MCF 10A (cell line): ENCODE data around the gene SCYGR8. TPM values are rescaled to one million over a fixed set of nuclear protein-coding genes. Genes with fewer than 3 reads are reported as not detected.

Experiments
- BruUV-seq: library from RNA; stranded (reverse); fragments of 400-500 nt; replicated peaks from 2 replicates; lab custom pipeline; 2021; lab: Mats Ljungman, UMichigan
- CTCF ChIA-PET: fragments of 300-600 bp; sonication (Branson Sonifier 250); formaldehyde crosslinking; extraction: SDS; loops from one replicate; lab custom pipeline; 2021; ENCODE audit warnings: antibody characterized with exemption, inconsistent platforms; lab: Yijun Ruan, JAX
- POLR2A ChIA-PET: fragments of 300-600, 350-650 bp; sonication (Branson Sonifier 250); formaldehyde crosslinking; extraction: SDS; loops from one replicate; lab custom pipeline; 2020; ENCODE audit warnings: antibody characterized with exemption, inconsistent platforms; lab: Yijun Ruan, JAX
- DNase-seq: peaks from one replicate; pipeline ENCODE4 v3.0.0-alpha.2; 2018; ENCODE audit not compliant: unreplicated experiment
- H3K27ac Mint-ChIP-seq: one replicate; pipeline ENCODE4 v1.8.0; 2022; ENCODE audit warnings: mild to moderate bottlenecking, low read depth, mixed read lengths; ENCODE audit not compliant: unreplicated experiment
- H3K27me3 Mint-ChIP-seq: one replicate; pipeline ENCODE4 v1.8.0; 2022; ENCODE audit warnings: mixed read lengths; ENCODE audit not compliant: insufficient read depth, unreplicated experiment
- H3K36me3 Mint-ChIP-seq: one replicate; pipeline ENCODE4 v1.8.0; 2022; ENCODE audit warnings: mild to moderate bottlenecking, moderate library complexity, mixed read lengths; ENCODE audit not compliant: insufficient read depth, unreplicated experiment
- H3K4me1 Mint-ChIP-seq: one replicate; pipeline ENCODE4 v1.8.0; 2022; ENCODE audit warnings: mixed read lengths; ENCODE audit not compliant: insufficient read depth, unreplicated experiment
- H3K4me3 Mint-ChIP-seq: one replicate; pipeline ENCODE4 v1.8.0; 2022; ENCODE audit warnings: mild to moderate bottlenecking, moderate library complexity, mixed read lengths; ENCODE audit not compliant: unreplicated experiment
- H3K9me3 Mint-ChIP-seq: one replicate; pipeline ENCODE4 v1.8.0; 2022; ENCODE audit warnings: mixed read lengths; ENCODE audit not compliant: unreplicated experiment
- CTCF ChIP-seq: fragments of 200-600 bp; IDR thresholded peaks from one replicate; pipeline ENCODE4 v1.8.0; 2022; ENCODE audit warnings: antibody characterized with exemption, mild to moderate bottlenecking; ENCODE audit not compliant: unreplicated experiment
- intact Hi-C: fragments of 100-400 bp; cut with micrococcal nuclease; formaldehyde crosslinking; loops from 2 replicates; pipeline ENCODE4 v1.14.1; 2022
- total RNA-seq: library from RNA; stranded (reverse); gene quantifications from 2 replicates; pipeline ENCODE4 v1.2.3, GENCODE V29; 2022

Gene SCYGR8
- total RNA-seq, 1 experiment from 2014 or later: not detected

GRCh38 chr2:227761740-227762476 lies 16.2 kb downstream of the SCYGR8 start:
- no peak overlapping the region for H3K4me3 Mint-ChIP-seq
- intact Hi-C loops: loop anchor here (10.0 kb wide), 1 partner anchor 437 kb away; the partner anchor contains the start of gene MFF
- H3K9me3 Mint-ChIP-seq: no peaks in the 10 kb centered on the region
- peaks cover 12% of the 10 kb centered on the region for H3K4me1 Mint-ChIP-seq
- no peaks in the 10 kb centered on the region for H3K36me3 Mint-ChIP-seq
- ChIA-PET CTCF (interaction anchor here (0.6 to 3.9 kb wide), 3 partner anchors 9 to 356 kb away, joined by 4 to 29 read pairs (median 10); no protein-coding TSS in a partner anchor), POLR2A (interaction anchor here (0.8 kb wide), 1 partner anchor 8 kb away, joined by 3 read pairs; no protein-coding TSS in a partner anchor)
- no peak for TF ChIP-seq CTCF
- H3K27me3 Mint-ChIP-seq: no peaks in the 10 kb centered on the region
- BruUV-seq: no TSS peak
- no peak for DNase-seq
- no peak overlapping the region for H3K27ac Mint-ChIP-seq

GRCh38 chr2:227765788-227766372 lies 20.2 kb downstream of the SCYGR8 start:
- no peaks in the 10 kb centered on the region for H3K9me3 Mint-ChIP-seq
- H3K4me3 Mint-ChIP-seq: no peak overlapping the region
- peaks cover 5% of the 10 kb centered on the region for H3K4me1 Mint-ChIP-seq
- ChIA-PET CTCF (interaction anchor here (0.5 to 4.6 kb wide), 60 partner anchors 9 to 632 kb away, joined by 3 to 143 read pairs (median 4); partner anchors contain the start of gene SCYGR5), POLR2A (interaction anchor here (0.7 to 2.0 kb wide), 6 partner anchors 61 to 360 kb away, joined by 3 to 18 read pairs (median 3); no protein-coding TSS in a partner anchor)
- no peaks in the 10 kb centered on the region for H3K36me3 Mint-ChIP-seq
- DNase-seq: no peak
- no peak for TF ChIP-seq CTCF
- BruUV-seq: no TSS peak
- no peaks in the 10 kb centered on the region for H3K27me3 Mint-ChIP-seq
- no peak overlapping the region for H3K27ac Mint-ChIP-seq
- intact Hi-C loops: loop anchor here (1.0 to 10.0 kb wide), 7 partner anchors 96 to 636 kb away; partner anchors contain the start of gene MFF

GRCh38 chr2:227766373-227766883 lies 20.7 kb downstream of the SCYGR8 start:
- Mint-ChIP-seq H3K27me3 (no peaks in the 10 kb centered on the region), H3K27ac (no peak overlapping the region), H3K4me1 (peaks cover 5% of the 10 kb centered on the region), H3K9me3 (no peaks in the 10 kb centered on the region), H3K36me3 (no peaks in the 10 kb centered on the region), H3K4me3 (no peak overlapping the region)
- TF ChIP-seq CTCF: peak; percentile 80
- intact Hi-C loops: loop anchor here (1.0 to 10.0 kb wide), 7 partner anchors 96 to 636 kb away; partner anchors contain the start of gene MFF
- DNase-seq: peak; percentile 86
- CTCF ChIA-PET: interaction anchor here (0.5 to 4.6 kb wide), 61 partner anchors 9 to 633 kb away, joined by 3 to 143 read pairs (median 4); partner anchors contain the start of gene SCYGR5
- POLR2A ChIA-PET: interaction anchor here (0.7 to 2.0 kb wide), 6 partner anchors 62 to 361 kb away, joined by 3 to 18 read pairs (median 3); no protein-coding TSS in a partner anchor
- BruUV-seq: no TSS peak
